Spleen (tissue), 11 donors: Measurements from ENCODE around the gene SLC38A10. TPM values are rescaled to one million over a fixed set of nuclear protein-coding genes. Genes with fewer than 3 reads are reported as not detected.

ENCODE experiments used
- DNase-seq: peaks from one replicate; pipeline ENCODE4 v3.0.0-alpha.2; 2020
- H3K27ac ChIP-seq, 8 donors: fragments of 200-600 bp; sonication (generic) in 7 of 8; 1 replicate in 4 of 8; 2 replicates in 4 of 8; pipeline versions ENCODE4 v1.5.0 to v1.8.0; 2016 to 2021; ENCODE audit warnings: inconsistent platforms in 4 of 8, mild to moderate bottlenecking in 4 of 8, moderate library complexity in 1 of 8
- H3K27me3 ChIP-seq, 7 donors: fragments of 200-600 bp; sonication (generic) in 6 of 7; replicated peaks in 1 of 7; 1 replicate in 4 of 7; 2 replicates in 3 of 7; pipeline versions ENCODE4 v1.5.0 to v1.8.0; 2016 to 2021; ENCODE audit warnings: inconsistent platforms in 3 of 7, mild to moderate bottlenecking in 1 of 7
- H3K36me3 ChIP-seq, 6 donors: fragments of 200-600 bp; sonication (generic) in 5 of 6; 1 replicate in 4 of 6; 2 replicates in 2 of 6; pipeline versions ENCODE4 v1.5.0 to v1.8.0; 2016 to 2021; ENCODE audit warnings: inconsistent platforms in 2 of 6
- H3K4me1 ChIP-seq, 6 donors: fragments of 200-600 bp; sonication (generic) in 5 of 6; 1 replicate in 3 of 6; 2 replicates in 3 of 6; pipeline versions ENCODE4 v1.5.0 to v1.8.0; 2016 to 2021; ENCODE audit warnings: inconsistent platforms in 3 of 6
- H3K4me3 ChIP-seq, 8 donors: fragments of 200-600 bp; sonication (generic) in 7 of 8; 1 replicate in 4 of 8; 2 replicates in 4 of 8; pipeline versions ENCODE4 v1.5.0 to v1.8.0; 2016 to 2021; ENCODE audit warnings: inconsistent platforms in 4 of 8, mild to moderate bottlenecking in 4 of 8, moderate library complexity in 2 of 8
- H3K9me3 ChIP-seq, 8 donors: fragments of 200-600 bp; sonication (generic) in 7 of 8; 1 replicate in 4 of 8; 2 replicates in 4 of 8; pipeline versions ENCODE4 v1.5.0 to v1.8.0; 2016 to 2021; ENCODE audit warnings: inconsistent platforms in 4 of 8
- CTCF ChIP-seq, 11 experiments: fragments of 200-600 bp in 7 of 11; fragments of 450-650 bp in 4 of 11; sonication (generic) in 4 of 11; IDR thresholded peaks in 8 of 11; conservative IDR thresholded peaks in 3 of 11; 1 replicate in 7 of 11; 2 replicates in 4 of 11; pipeline versions ENCODE4 v1.4.0 to v1.8.0; 2016 to 2021; ENCODE audit warnings: antibody characterized with exemption in 11 of 11, inconsistent platforms in 4 of 11, mild to moderate bottlenecking in 1 of 11
- POLR2A ChIP-seq, 3 donors: fragments of 450-650 bp; IDR thresholded peaks; one replicate each; pipeline ENCODE4 v1.5.1; 2017; ENCODE audit warnings: antibody characterized with exemption in 3 of 3, mild to moderate bottlenecking in 1 of 3
- POLR2AphosphoS5 ChIP-seq, 3 donors: sonication (generic); formaldehyde crosslinking; IDR thresholded peaks; one replicate each; pipeline ENCODE4 v1.5.1; 2017; ENCODE audit warnings: antibody characterized with exemption in 3 of 3
- WGBS, 5 donors: extraction: QIAGEN DNeasy Blood & Tissue Kit in 3 of 5; methylation state at CpG; one replicate each; pipeline versions ENCODE4 v1.1.5 to v1.1.7; 2013 to 2018; 5-methylcytosine and 5-hydroxymethylcytosine counted together
- intact Hi-C: fragments of 100-400 bp; cut with DNase I; formaldehyde crosslinking; loops from one replicate; pipeline ENCODE4 v1.15.0; 2023; ENCODE audit warnings: low total_unique reads
- polyA plus RNA-seq, 3 donors: library from polyadenylated mRNA; stranded (reverse); fragments of 200-250 nt; gene quantifications; one replicate each; pipeline ENCODE4 v1.2.1, GENCODE V29; 2013
- total RNA-seq, 7 donors: library from RNA; depleted of rRNA in 3 of 7; stranded (reverse); fragments of >200 nt in 3 of 7; fragmentation: NEBNext Ultra II Directional in 4 of 7; extraction: Animal tissue kit (Norgen Biotek cat#: 25700) in 4 of 7; gene quantifications; one replicate each; pipeline versions ENCODE4 v1.1.0 to v1.2.1, GENCODE V29; 2016 to 2021
- donor health status: healthy with polysubstance abuse.
- donor health status: DM: no; HTN: no; CAD: no; lungs with moderate emphysema.
- donor health status: DM: no; HTN: no; CAD: no.
- donor health status: Bipolar disorder and iron deficiency.
- donor health status: healthy.
- donor health status: DM: no; HTN: no; CAD: no.
- donor health status: DM: yes; HTN: yes; CAD: no.

SLC38A10 gene
- total and polyA plus RNA-seq, 10 donors, result 54.9 to 112 (median 86.6) TPM

GRCh38 chr17:81198826-81199481 lies 96.2 kb downstream of the SLC38A10 start:
- WGBS, 5 donors, result 69 to 84% (median 79%) methylated on average over 16 to 22 of the region's 22 CpGs

GRCh38 chr17:81197831-81198490 lies 97.1 kb downstream of the SLC38A10 start:
- H3K9me3 ChIP-seq, result no peaks in the 10 kb centered on the region
- H3K27me3 ChIP-seq, result no peaks in the 10 kb centered on the region
- peaks cover 11 to 86% (median 67%) of the 10 kb centered on the region in 6 donors for H3K4me1 ChIP-seq
- peak overlapping the region in 5 of 8 donors; percentile 39 to 63 (median 55) for H3K27ac ChIP-seq
- peaks cover 0 to 88% (median 4%) of the 10 kb centered on the region in 6 donors for H3K36me3 ChIP-seq
- WGBS, 5 donors, result 71 to 95% (median 86%) methylated on average over 4 to 21 of the region's 21 CpGs
- TF ChIP-seq POLR2A (IDR thresholded peaks at IDR 0.05) (no peak), POLR2AphosphoS5 (IDR thresholded peaks at IDR 0.05) (no peak), CTCF (IDR thresholded peaks at IDR 0.05 in 8 of 11, conservative IDR thresholded peaks at IDR 0.05 in 3 of 11) (no peak)
- no peak for DNase-seq
- peak overlapping the region in 2 of 8 donors; percentile 1 to 19 for H3K4me3 ChIP-seq
- intact Hi-C loops, result loop anchor here (10.0 kb wide), 1 partner anchor 53 kb away; no protein-coding TSS in a partner anchor

More at GRCh38 chr17:81198826-81199481, 96.2 kb downstream of the SLC38A10 start:
- Histone ChIP-seq H3K27ac (peak overlapping the region in 4 of 8 donors; percentile 27 to 63 (median 50)), H3K36me3 (peaks cover 0 to 88% (median 4%) of the 10 kb centered on the region in 6 donors), H3K9me3 (no peaks in the 10 kb centered on the region), H3K4me3 (no peak overlapping the region), H3K27me3 (no peaks in the 10 kb centered on the region), H3K4me1 (peaks cover 11 to 76% (median 58%) of the 10 kb centered on the region in 6 donors)
- no peak for DNase-seq
- intact Hi-C loops, result loop anchor here (10.0 kb wide), 1 partner anchor 54 kb away; no protein-coding TSS in a partner anchor
- TF ChIP-seq CTCF (IDR thresholded peaks at IDR 0.05 in 8 of 11, conservative IDR thresholded peaks at IDR 0.05 in 3 of 11) (no peak), POLR2A (IDR thresholded peaks at IDR 0.05) (no peak), POLR2AphosphoS5 (IDR thresholded peaks at IDR 0.05) (peak; percentile 41 to 80 (median 79))

GRCh38 chr17:81197409-81197795 lies 97.7 kb downstream of the SLC38A10 start:
- H3K27me3 ChIP-seq, result no peaks in the 10 kb centered on the region
- peaks cover 0 to 86% (median 4%) of the 10 kb centered on the region in 6 donors for H3K36me3 ChIP-seq
- WGBS, 5 donors, result 66 to 80% (median 73%) methylated on average over 4 to 14 of the region's 14 CpGs
- no peak for DNase-seq
- peak overlapping the region in 2 of 8 donors; percentile 1 to 19 for H3K4me3 ChIP-seq
- no peak for TF ChIP-seq POLR2AphosphoS5 (IDR thresholded peaks at IDR 0.05)
- TF ChIP-seq CTCF (IDR thresholded peaks at IDR 0.05 in 8 of 11, conservative IDR thresholded peaks at IDR 0.05 in 3 of 11), result no peak
- TF ChIP-seq POLR2A (IDR thresholded peaks at IDR 0.05), result no peak
- intact Hi-C loops, result loop anchor here (10.0 kb wide), 1 partner anchor 53 kb away; no protein-coding TSS in a partner anchor
- no peaks in the 10 kb centered on the region for H3K9me3 ChIP-seq
- peak overlapping the region in 5 of 8 donors; percentile 39 to 63 (median 55) for H3K27ac ChIP-seq
- peaks cover 11 to 92% (median 72%) of the 10 kb centered on the region in 6 donors for H3K4me1 ChIP-seq
